HEK293 (cell line): ENCODE results near the gene PI16.

ENCODE experiments used
- GLIS2 ChIP-seq: fragments of 450-650 bp; formaldehyde crosslinking; IDR thresholded peaks from 2 replicates; pipeline ENCODE4 v1.5.1; 2016; ENCODE audit warnings: missing biosample characterization, missing genetic modification characterization
- SETDB1 ChIP-seq: IDR thresholded peaks from one replicate; pipeline ENCODE4 v1.6.1; 2017; ENCODE audit warnings: mild to moderate bottlenecking, low read length, moderate library complexity, mixed read lengths; ENCODE audit not compliant: insufficient read length
- SP2 ChIP-seq: fragments of 450-650 bp; formaldehyde crosslinking; IDR thresholded peaks from 2 replicates; pipeline ENCODE4 v1.5.1; 2016; ENCODE audit warnings: missing biosample characterization, missing genetic modification characterization
- TCF7L2 ChIP-seq: IDR thresholded peaks from 2 replicates; pipeline ENCODE4 v1.6.1; 2011; ENCODE audit warnings: low read depth, mild to moderate bottlenecking, inconsistent platforms, low read length, moderate library complexity, borderline replicate concordance
- ZNF239 ChIP-seq: fragments of 450-650 bp; formaldehyde crosslinking; IDR thresholded peaks from 2 replicates; pipeline ENCODE4 v1.5.1; 2016; ENCODE audit warnings: missing biosample characterization, missing genetic modification characterization
- ZNF404 ChIP-seq: fragments of 450-650 bp; formaldehyde crosslinking; IDR thresholded peaks from 2 replicates; pipeline ENCODE4 v1.5.1; 2017; ENCODE audit warnings: missing biosample characterization, missing genetic modification characterization
- TF ChIP-seq, protein P1 (sequence below): fragments of 450-650 bp; formaldehyde crosslinking; IDR thresholded peaks from 2 replicates; pipeline ENCODE4 v1.5.1; 2016; ENCODE audit warnings: missing biosample characterization, missing genetic modification characterization
- TF ChIP-seq, protein P2 (sequence below): fragments of 450-650 bp; formaldehyde crosslinking; conservative IDR thresholded peaks from 2 replicates; pipeline ENCODE4 v1.5.1; 2016; ENCODE audit warnings: low read depth, missing biosample characterization, missing genetic modification characterization
- TF ChIP-seq, protein P3 (sequence below): fragments of 450-650 bp; formaldehyde crosslinking; IDR thresholded peaks from 2 replicates; pipeline ENCODE4; 2016; ENCODE audit warnings: missing biosample characterization, missing genetic modification characterization

DNA sequence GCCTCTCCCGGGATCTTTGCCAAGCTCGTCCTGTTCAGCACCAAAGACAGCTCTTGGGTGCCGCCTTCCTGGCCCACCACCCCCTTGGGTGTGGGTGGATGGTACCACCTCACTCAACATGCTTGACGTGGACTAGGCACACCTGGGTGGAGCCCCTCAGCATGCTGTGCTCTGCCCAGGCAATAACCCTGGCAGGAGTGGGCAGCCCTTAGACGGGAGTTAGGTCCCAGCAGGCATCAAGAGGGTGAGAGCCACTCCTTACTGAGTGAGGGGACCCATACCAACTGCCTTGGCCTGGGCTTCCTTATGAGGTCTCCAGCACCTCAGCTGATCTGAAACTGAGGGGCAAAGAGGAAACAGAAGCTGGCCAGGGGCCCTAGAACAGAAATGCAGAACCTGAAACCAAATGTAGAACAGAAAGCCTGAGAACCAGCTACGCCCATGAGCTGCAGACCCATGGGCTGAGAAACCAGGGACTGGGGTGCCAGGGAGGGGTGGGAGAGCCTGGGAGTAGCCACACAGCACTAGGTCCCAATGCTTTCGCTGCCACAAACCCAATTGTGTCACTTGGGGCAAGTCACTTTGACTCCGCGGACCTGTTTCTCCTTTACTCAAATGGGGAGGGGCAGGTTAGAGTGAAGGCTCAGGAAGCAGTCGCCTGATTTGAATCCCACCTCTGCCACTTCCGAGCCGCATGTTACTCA, 53.0 kb downstream of the PI16 start:
- TF ChIP-seq, protein P1, sequence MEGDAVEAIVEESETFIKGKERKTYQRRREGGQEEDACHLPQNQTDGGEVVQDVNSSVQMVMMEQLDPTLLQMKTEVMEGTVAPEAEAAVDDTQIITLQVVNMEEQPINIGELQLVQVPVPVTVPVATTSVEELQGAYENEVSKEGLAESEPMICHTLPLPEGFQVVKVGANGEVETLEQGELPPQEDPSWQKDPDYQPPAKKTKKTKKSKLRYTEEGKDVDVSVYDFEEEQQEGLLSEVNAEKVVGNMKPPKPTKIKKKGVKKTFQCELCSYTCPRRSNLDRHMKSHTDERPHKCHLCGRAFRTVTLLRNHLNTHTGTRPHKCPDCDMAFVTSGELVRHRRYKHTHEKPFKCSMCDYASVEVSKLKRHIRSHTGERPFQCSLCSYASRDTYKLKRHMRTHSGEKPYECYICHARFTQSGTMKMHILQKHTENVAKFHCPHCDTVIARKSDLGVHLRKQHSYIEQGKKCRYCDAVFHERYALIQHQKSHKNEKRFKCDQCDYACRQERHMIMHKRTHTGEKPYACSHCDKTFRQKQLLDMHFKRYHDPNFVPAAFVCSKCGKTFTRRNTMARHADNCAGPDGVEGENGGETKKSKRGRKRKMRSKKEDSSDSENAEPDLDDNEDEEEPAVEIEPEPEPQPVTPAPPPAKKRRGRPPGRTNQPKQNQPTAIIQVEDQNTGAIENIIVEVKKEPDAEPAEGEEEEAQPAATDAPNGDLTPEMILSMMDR (tag by site-specific recombination): no peak
- TF ChIP-seq GLIS2 (tag by site-specific recombination): no peak
- TF ChIP-seq ZNF239 (tag by site-specific recombination): no peak
- no peak for TF ChIP-seq ZNF404 (tag by site-specific recombination)
- TF ChIP-seq, protein P2, sequence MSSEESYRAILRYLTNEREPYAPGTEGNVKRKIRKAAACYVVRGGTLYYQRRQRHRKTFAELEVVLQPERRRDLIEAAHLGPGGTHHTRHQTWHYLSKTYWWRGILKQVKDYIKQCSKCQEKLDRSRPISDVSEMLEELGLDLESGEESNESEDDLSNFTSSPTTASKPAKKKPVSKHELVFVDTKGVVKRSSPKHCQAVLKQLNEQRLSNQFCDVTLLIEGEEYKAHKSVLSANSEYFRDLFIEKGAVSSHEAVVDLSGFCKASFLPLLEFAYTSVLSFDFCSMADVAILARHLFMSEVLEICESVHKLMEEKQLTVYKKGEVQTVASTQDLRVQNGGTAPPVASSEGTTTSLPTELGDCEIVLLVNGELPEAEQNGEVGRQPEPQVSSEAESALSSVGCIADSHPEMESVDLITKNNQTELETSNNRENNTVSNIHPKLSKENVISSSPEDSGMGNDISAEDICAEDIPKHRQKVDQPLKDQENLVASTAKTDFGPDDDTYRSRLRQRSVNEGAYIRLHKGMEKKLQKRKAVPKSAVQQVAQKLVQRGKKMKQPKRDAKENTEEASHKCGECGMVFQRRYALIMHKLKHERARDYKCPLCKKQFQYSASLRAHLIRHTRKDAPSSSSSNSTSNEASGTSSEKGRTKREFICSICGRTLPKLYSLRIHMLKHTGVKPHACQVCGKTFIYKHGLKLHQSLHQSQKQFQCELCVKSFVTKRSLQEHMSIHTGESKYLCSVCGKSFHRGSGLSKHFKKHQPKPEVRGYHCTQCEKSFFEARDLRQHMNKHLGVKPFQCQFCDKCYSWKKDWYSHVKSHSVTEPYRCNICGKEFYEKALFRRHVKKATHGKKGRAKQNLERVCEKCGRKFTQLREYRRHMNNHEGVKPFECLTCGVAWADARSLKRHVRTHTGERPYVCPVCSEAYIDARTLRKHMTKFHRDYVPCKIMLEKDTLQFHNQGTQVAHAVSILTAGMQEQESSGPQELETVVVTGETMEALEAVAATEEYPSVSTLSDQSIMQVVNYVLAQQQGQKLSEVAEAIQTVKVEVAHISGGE (tag by site-specific recombination): no peak
- TF ChIP-seq TCF7L2: no peak
- no peak for TF ChIP-seq SETDB1
- no peak for TF ChIP-seq SP2 (tag by site-specific recombination)
- TF ChIP-seq, protein P3, sequence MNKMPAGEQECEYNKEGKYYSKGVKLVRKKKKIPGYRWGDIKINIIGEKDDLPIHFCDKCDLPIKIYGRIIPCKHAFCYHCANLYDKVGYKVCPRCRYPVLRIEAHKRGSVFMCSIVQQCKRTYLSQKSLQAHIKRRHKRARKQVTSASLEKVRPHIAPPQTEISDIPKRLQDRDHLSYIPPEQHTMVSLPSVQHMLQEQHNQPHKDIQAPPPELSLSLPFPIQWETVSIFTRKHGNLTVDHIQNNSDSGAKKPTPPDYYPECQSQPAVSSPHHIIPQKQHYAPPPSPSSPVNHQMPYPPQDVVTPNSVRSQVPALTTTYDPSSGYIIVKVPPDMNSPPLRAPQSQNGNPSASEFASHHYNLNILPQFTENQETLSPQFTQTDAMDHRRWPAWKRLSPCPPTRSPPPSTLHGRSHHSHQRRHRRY: no peak
